HG02571 (cell line): ENCODE data around the gene LMBR1.

Experiments used
- ATAC-seq: cut with Tn5 transposase; IDR thresholded peaks from one replicate; pipeline ENCODE4 v1.9.1; 2021; ENCODE audit warnings: mild to moderate bottlenecking, moderate library complexity; ENCODE audit not compliant: unreplicated experiment

LMBR1 gene

GRCh38 chr7:156634117-156634516 lies 258.9 kb downstream of the LMBR1 start:
- ATAC-seq = no peak

DNA sequence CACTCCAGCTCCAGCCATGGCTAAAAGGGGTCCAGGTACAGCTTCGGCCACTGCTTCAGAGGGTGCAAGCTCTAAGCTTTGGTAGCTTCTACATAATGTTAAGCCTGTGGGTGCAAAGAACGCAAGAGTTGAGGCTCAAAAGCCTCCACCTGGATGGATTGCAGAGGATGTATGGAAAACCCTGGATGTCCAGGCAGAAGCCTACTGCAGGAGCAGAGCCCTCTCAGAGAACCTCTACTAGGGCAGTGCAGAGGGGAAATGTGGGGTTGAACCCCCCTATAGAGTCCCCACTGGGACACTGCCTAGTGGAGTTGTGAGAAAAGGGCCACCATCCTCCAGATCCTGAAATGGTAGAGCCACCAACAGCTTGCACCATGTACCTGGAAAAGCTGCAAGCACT lies 263.1 kb downstream of the LMBR1 start:
- no peak for ATAC-seq

DNA sequence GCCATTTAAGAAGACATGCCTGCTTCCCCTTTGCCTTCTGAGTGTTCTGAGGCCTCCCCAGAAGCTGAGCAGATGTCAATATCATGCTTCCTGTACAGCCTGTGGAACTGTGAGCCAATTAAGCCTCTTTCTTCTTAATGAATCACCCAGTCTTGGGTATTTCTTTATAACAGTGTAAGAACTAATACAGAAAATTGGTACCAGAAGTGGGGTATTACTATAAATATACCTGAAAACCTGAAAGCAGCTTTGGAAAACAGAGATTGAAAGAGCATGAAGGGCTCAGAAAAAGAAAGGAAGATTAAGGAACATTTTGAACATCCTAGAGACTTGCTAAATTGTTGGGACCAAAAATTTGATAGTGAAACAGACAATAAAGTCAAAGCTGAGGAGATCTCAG lies 264.4 kb downstream of the LMBR1 start:
- no peak for ATAC-seq
